NCI-H774 (cell line): ENCODE data around the gene USP16.
A peak's percentile ranks its signal among the peaks of the same experiment; 100 is the strongest.

ENCODE experiments used
- DNase-seq: peaks from one replicate; lab custom pipeline; 2025; lab: John Stamatoyannopoulos, UW

The USP16 gene

GRCh38 chr21:29033871-29034270 lies 9.4 kb downstream of the USP16 start:
- no peak for DNase-seq

GRCh38 chr21:29034678-29035077 lies 10.2 kb downstream of the USP16 start:
- DNase-seq = no peak

- no peak for DNase-seq
Observed at GRCh38 chr21:29052224-29052623, 27.8 kb downstream of the USP16 start.

- DNase-seq = no peak
Observed at GRCh38 chr21:29053011-29053553, 28.6 kb downstream of the USP16 start.

- DNase-seq = no peak
Observed at GRCh38 chr21:29053656-29054055, 29.2 kb downstream of the USP16 start.

- no peak for DNase-seq
Observed at GRCh38 chr21:29055080-29055479, 30.6 kb downstream of the USP16 start.

- peak; percentile 24 for DNase-seq
Observed at GRCh38 chr21:29056005-29056404, 31.5 kb downstream of the USP16 start.

- DNase-seq = no peak
Observed at GRCh38 chr21:29056538-29057050, 32.1 kb downstream of the USP16 start.

- no peak for DNase-seq
Observed at GRCh38 chr21:29064850-29065481, 40.5 kb downstream of the USP16 start.

GRCh38 chr21:29072873-29073221 lies 48.4 kb downstream of the USP16 start:
- no peak for DNase-seq

GRCh38 chr21:29073222-29074006 lies 48.9 kb downstream of the USP16 start, which contains the start of gene CCT8:
CCT8 (minus strand) TSS chr21:29073648; CDS start chr21:29073590, 58 bp downstream.
- DNase-seq = peak; percentile 98

- DNase-seq = no peak
Observed at GRCh38 chr21:29074007-29074376, 49.5 kb downstream of the USP16 start.

GRCh38 chr21:29074783-29075182 lies 50.3 kb downstream of the USP16 start:
- no peak for DNase-seq

- no peak for DNase-seq
Observed at GRCh38 chr21:29075706-29076466, 51.4 kb downstream of the USP16 start.

- DNase-seq = peak; percentile 62
Observed at GRCh38 chr21:29076731-29077640, 52.5 kb downstream of the USP16 start.

- DNase-seq = peak; percentile 28
Observed at GRCh38 chr21:29077651-29078090, 53.2 kb downstream of the USP16 start.

- no peak for DNase-seq
Observed at GRCh38 chr21:29078869-29079767, 54.6 kb downstream of the USP16 start.

- DNase-seq = no peak
Observed at GRCh38 chr21:29080454-29080941, 56.0 kb downstream of the USP16 start.

GRCh38 chr21:29082046-29082815 lies 57.8 kb downstream of the USP16 start:
- DNase-seq = no peak
